Keratinocyte (primary cell): ENCODE results near the gene CDIPT.

ENCODE experiments used
- EZH2 ChIP-seq: IDR thresholded peaks from one replicate; pipeline ENCODE4 v1.6.1; 2012; ENCODE audit warnings: inconsistent platforms, mild to moderate bottlenecking, low read length, moderate library complexity
- TF ChIP-seq, protein P1 (sequence below), 3 experiments: IDR thresholded peaks in 1 of 3; conservative IDR thresholded peaks in 1 of 3; optimal IDR thresholded peaks in 1 of 3; 2 replicates in 2 of 3; 3 replicates in 1 of 3; pipeline versions ENCODE3 to v1.5.1; 2011; ENCODE audit warnings: low read length in 3 of 3, mild to moderate bottlenecking in 3 of 3, moderate library complexity in 2 of 3, control low read depth in 1 of 3, inconsistent platforms in 1 of 3; ENCODE audit not compliant: insufficient read depth in 2 of 3; ENCODE audit errors: extremely low read depth in 1 of 3

DNA sequence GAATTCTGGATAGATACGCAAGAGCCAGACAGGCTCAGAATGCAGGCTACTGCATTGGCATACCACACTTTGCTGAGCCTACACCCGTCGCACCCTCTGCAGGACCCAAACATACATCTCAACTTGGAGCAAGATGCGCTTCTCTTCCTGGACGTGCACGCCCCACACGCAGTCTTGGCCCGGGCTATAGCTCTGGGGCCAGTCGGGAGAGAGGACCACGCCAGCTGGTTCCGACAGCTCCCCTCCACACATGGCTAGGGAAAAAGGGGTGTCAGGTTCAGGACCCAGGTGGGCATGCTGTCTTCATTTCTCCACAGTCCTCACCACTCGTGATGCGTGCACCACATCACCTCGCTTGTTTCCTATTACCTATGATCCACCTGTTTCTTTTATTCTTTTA is 15.1 kb upstream of the CDIPT start:
- no peak for TF ChIP-seq EZH2
- TF ChIP-seq, protein P1, sequence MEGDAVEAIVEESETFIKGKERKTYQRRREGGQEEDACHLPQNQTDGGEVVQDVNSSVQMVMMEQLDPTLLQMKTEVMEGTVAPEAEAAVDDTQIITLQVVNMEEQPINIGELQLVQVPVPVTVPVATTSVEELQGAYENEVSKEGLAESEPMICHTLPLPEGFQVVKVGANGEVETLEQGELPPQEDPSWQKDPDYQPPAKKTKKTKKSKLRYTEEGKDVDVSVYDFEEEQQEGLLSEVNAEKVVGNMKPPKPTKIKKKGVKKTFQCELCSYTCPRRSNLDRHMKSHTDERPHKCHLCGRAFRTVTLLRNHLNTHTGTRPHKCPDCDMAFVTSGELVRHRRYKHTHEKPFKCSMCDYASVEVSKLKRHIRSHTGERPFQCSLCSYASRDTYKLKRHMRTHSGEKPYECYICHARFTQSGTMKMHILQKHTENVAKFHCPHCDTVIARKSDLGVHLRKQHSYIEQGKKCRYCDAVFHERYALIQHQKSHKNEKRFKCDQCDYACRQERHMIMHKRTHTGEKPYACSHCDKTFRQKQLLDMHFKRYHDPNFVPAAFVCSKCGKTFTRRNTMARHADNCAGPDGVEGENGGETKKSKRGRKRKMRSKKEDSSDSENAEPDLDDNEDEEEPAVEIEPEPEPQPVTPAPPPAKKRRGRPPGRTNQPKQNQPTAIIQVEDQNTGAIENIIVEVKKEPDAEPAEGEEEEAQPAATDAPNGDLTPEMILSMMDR (optimal IDR thresholded peaks at IDR 0.05 in 1 of 3, IDR thresholded peaks at IDR 0.05 in 1 of 3, conservative IDR thresholded peaks at IDR 0.05 in 1 of 3; ENCODE audit: extremely low read depth in 1 of 3, insufficient read depth in 2 of 3, low read length in 3 of 3): no peak
